AG08396 (cell line): ENCODE data around the gene LY86.
"Not testable (repeated sequence)": the region's sequence is repeated elsewhere in the genome, so short reads cannot be mapped to it uniquely, and the experiment has no call there.

Source experiments
- DNase-seq: peaks from one replicate; pipeline ENCODE4 v3.0.0; 2012; ENCODE audit warnings: low spot score, mixed read lengths

The LY86 gene

GRCh38 chr6:6596529-6597328 lies 8.2 kb downstream of the LY86 start:
- DNase-seq: no peak

GRCh38 chr6:6597682-6598081 lies 9.2 kb downstream of the LY86 start:
- DNase-seq: no peak

DNA sequence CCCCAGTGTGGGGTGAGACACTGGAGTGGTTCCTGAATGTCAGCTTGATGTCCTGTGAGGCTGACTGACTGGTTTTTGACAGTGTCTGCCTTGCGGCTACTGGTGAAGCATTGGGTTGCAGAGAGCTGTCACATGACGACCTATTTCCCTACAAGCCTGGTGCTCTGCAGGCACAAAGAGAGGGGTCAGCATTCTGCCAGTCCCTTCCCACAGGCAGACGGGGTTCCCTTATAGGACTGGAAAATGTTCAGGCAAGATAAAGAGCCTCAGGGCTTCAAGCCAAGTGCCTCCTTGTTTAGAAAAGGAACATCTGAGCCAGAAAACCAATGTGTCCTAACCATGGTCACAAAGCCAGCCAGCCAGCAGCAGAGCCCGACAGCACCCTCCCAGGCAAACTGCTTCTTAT lies 11.0 kb downstream of the LY86 start:
- no peak for DNase-seq

- no peak for DNase-seq
These were observed 12.4 kb downstream of the LY86 start for GRCh38 chr6:6600875-6601274.

DNA sequence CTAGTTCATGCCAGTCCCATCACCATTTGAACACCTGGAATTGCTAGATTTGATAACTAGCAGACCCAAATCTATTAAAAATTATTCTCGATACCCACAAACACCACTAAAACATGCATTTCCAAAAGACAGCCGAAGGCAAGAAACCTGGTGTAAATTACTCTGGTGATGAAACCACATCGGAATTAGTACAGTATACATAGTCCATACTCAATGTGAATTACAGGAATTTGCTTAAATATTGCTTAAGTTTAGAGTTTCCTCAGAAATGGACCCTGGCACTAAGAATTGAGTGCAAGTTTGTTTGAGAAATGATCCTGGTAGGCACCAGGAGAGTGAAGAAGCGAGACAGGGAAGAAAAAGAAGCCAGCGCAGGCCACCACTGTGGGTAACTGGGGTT lies 13.7 kb downstream of the LY86 start:
- DNase-seq: no peak

DNA sequence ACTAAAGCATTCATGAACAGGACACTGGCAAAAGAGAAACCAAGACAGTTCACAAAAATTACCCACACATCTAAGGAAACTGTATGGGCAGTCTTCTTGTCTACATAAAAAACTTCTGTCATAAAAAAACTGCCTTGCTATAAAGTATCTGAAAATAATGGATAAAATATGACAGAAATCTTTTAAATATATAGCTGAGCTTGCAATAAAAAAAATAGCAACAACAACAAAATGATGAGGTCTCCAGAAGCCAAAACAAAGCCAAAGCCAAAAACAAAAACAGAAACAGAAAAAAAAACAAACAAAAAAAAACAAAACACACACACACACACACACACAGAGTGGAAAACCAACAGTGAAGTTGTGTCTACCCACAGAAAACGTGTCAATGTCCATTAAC lies 14.8 kb downstream of the LY86 start:
- DNase-seq: no peak

DNA sequence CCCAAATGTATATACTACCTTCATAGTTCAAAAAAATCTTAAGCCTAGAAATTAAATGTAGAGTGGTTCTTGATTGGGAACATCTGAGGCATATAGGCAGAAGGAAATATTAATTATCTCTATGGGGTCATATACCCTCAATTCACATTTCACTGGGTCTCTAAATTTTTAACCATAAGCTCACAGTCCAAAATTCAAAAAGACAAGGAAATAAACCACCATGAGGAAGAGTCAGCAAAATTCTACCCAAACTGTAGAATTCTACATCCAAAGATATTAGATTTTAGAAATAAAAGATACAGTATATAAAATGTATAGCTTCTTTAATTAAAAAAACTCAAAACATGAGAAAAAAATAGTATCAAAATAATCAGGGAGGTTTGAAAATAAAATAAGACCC lies 15.5 kb downstream of the LY86 start:
- DNase-seq: no peak

- DNase-seq: no peak
These were observed 16.0 kb downstream of the LY86 start for GRCh38 chr6:6604566-6604965.

- no peak for DNase-seq
These were observed 17.4 kb downstream of the LY86 start for GRCh38 chr6:6605873-6606272.

GRCh38 chr6:6606391-6607030 lies 18.0 kb downstream of the LY86 start:
- not testable (repeated sequence) for DNase-seq

GRCh38 chr6:6609450-6609849 lies 20.9 kb downstream of the LY86 start:
- no peak for DNase-seq

DNA sequence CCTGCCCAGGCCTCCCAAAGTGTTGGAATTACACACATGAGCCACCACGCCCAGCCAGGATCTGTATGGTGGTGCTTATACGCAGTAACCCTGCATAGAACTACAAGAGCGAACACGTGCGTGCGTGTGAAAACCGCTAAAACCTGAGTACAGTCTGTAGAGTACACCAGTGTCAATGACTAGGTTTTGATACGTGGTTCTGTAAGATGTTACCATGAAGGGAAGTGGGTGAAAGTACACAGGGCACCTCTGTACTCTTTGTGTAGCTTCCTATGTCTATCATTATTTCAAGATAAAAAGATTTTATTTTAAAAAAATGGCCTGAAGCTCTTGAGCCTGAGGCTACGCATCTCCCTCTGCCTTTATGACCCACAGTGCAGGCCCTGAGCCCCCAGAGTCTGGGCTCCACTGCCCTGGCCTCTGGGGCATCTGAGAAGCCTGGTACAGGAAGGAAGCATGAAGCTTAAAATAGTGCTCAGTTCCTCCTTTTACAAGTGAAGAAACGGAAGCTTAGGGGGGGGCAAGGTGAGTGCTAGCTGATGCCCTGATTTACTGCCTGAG lies 21.6 kb downstream of the LY86 start:
- DNase-seq: no peak

DNA sequence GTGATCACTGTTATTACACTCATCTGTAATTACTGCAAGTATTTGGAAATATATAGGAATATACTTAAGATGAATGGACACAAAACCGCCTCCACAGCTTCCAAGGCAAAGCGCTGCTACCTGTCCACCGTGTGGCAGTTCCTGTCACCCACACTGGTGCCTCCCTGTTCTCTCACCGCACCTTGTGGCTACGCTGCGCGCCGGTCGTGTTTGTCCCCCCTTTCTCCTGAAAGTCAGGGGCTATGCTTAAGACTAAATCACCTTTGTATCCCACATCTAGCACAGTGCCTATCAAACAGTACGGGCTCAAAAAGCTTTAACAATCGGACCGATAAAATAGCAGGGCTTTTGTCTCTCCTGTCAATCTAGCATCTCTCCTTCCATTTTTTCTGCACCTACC lies 23.0 kb downstream of the LY86 start:
- DNase-seq: no peak

- DNase-seq: no peak
These were observed 23.8 kb downstream of the LY86 start for GRCh38 chr6:6612308-6612707.

GRCh38 chr6:6613103-6613718 lies 24.7 kb downstream of the LY86 start:
- not testable (repeated sequence) for DNase-seq

DNA sequence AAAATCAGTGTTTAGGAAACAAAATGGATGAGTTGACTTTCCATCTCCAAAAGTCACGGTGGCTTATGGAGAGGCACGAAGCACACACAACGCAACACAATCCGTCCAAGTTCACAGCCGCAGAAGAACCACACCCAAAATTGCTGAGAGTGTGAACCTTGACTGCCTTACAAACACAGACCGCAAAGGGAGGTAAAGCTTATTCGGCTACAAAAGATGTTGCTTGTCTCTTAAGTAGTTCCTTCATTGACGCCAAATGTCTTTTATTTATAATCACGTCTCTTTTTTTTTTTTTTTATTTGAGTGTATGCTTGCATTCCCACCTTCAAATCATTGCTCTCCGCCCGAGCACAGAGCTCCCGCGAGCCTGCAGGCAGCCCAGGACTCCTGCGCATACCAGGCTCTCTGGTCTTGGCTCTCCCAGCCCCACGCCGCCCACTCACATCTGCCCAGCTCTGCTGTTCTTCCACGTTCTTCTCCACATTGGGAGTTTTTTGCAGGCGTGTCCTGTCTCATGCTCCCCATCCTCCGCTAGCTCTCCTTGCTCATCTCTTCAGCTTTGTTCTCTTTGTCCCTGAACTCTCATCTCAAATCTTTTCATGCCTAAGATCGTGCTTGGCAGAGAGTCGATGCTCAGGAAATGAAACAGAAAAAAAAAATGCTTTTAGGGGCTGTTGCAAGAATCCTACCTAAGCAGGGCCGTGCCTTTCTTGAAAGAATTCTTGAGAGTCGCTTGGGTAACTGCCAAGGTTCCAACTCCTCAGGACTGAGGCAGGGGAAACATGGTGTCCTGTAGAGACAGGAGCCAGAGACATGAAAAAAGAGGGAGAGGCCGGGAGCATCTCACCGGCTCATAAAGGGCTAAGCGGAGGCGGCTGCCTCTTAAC lies 25.8 kb downstream of the LY86 start:
- DNase-seq: no peak

- DNase-seq: no peak
These were observed 26.4 kb downstream of the LY86 start for GRCh38 chr6:6614983-6615349.

GRCh38 chr6:6616656-6617055 lies 28.1 kb downstream of the LY86 start:
- DNase-seq: no peak

DNA sequence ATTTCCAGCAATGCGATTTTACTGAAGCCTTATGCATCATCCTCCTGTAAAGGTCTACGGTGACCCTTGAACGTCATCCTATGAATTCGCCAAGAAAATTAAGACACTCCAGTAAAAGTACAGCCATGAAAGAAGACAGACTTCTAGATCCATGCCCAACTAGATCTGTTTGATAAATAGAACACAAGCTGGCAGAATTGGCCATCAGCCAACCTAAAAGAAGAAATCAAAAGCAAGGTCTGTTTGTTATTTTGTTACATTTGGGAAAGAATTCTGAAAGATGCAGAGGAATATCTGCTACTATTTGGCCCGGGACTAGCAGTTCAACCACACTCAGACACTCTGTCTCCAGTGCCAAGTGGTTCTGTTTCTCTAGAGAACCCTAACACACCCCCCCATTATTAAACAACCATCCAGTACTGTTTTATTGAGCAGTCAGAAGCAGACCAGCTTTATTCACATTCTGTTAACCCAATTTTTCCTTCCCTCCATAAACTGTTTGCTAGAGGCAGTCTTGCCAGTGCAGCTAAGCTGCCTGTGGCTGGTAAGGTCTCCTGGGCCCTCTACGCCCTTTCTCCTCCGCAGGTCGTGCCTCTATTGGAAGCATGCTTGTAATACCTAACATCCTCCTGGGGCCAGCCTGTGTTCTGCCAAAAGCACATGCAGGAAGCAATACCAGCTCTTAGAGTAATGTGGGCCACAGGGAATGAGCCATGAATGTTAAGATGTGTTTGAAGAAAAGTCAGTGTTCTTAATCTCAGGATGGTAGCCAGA lies 30.7 kb downstream of the LY86 start:
- DNase-seq: no peak

- no peak for DNase-seq
These were observed 32.4 kb downstream of the LY86 start for GRCh38 chr6:6620766-6621425.

GRCh38 chr6:6622501-6622900 lies 34.0 kb downstream of the LY86 start:
- DNase-seq: no peak
